GM12878 (cell line): ENCODE results near the gene TMEM198. TPM values are rescaled to one million over a fixed set of nuclear protein-coding genes. Genes with fewer than 3 reads are reported as not detected.

Experiments
- ATAC-seq: fragments of 200-7000 bp; cut with Tn5 transposase; 3 replicates; pipeline ENCODE4 v1.9.1; 2020; ENCODE audit warnings: mild to moderate bottlenecking, moderate library complexity
- BruUV-seq: library from RNA; stranded (reverse); fragments of 400-500 nt; replicated peaks from 2 replicates; lab custom pipeline; 2021; lab: Mats Ljungman, UMichigan
- CTCF ChIA-PET: fragments of 300-600 bp; sonication (Branson Sonifier 250); formaldehyde crosslinking; extraction: SDS; loops from one replicate; lab custom pipeline; 2021; ENCODE audit warnings: inconsistent platforms; lab: Yijun Ruan, JAX
- POLR2A ChIA-PET: fragments of 350-600 bp; formaldehyde crosslinking; extraction: SDS; loops from one replicate; lab custom pipeline; 2021; ENCODE audit warnings: inconsistent platforms; lab: Charles Lee
- RAD21 ChIA-PET: fragments of 300-600 bp; sonication (Branson Sonifier 250); formaldehyde crosslinking; loops from one replicate; lab custom pipeline; 2023; ENCODE audit warnings: antibody characterized with exemption; ENCODE audit not compliant: unreplicated experiment; lab: Charles Lee
- SMC1A ChIA-PET: fragments of 300-600 bp; sonication (Branson Sonifier 250); formaldehyde crosslinking; loops from one replicate; lab custom pipeline; 2023; ENCODE audit not compliant: unreplicated experiment, uncharacterized antibody; lab: Charles Lee
- DNase-seq: peaks from one replicate; pipeline ENCODE4 v3.0.0-alpha.2; 2011; ENCODE audit warnings: low read depth, low spot score
- FAIRE-seq: peaks from 3 replicates; lab custom pipeline; 2011; peaks lifted over from hg19 to GRCh38; lab: Jason Lieb, UNC
- H2AFZ ChIP-seq: 2 replicates; pipeline ENCODE4 v1.6.0; 2011; ENCODE audit warnings: low read depth, low read length, control low read depth; ENCODE audit not compliant: control insufficient read depth
- H3K27ac ChIP-seq: 2 replicates; pipeline ENCODE4 v1.5.1; 2011; ENCODE audit warnings: control low read depth; ENCODE audit not compliant: control insufficient read depth, insufficient read depth
- H3K27me3 ChIP-seq, 2 experiments: replicated peaks in 1 of 2; 2 replicates each; pipeline versions ENCODE4 v1.6.0 to v1.6.1; 2011; ENCODE audit warnings: low read length in 1 of 2; ENCODE audit not compliant: control insufficient read depth in 2 of 2, insufficient read depth in 2 of 2
- H3K36me3 ChIP-seq, 2 experiments: 2 replicates each; pipeline ENCODE4 v1.5.1; 2011; ENCODE audit warnings: low read length in 1 of 2; ENCODE audit not compliant: control insufficient read depth in 2 of 2, insufficient read depth in 2 of 2
- H3K4me1 ChIP-seq: 2 replicates; pipeline ENCODE4 v1.6.1; 2011; ENCODE audit warnings: mild to moderate bottlenecking, low read length, moderate library complexity, mixed read lengths; ENCODE audit not compliant: control insufficient read depth, insufficient read depth
- H3K4me2 ChIP-seq: 2 replicates; pipeline ENCODE4 v1.6.0; 2011; ENCODE audit warnings: control low read depth; ENCODE audit not compliant: control insufficient read depth, insufficient read depth
- H3K4me3 ChIP-seq: fragments of 200-600 bp; sonication (generic); 2 replicates; pipeline ENCODE4 v1.5.1; 2016
- H3K79me2 ChIP-seq: 2 replicates; pipeline ENCODE4 v1.6.0; 2011; ENCODE audit warnings: low read length; ENCODE audit not compliant: control insufficient read depth, insufficient read depth
- H3K9ac ChIP-seq: 2 replicates; pipeline ENCODE4 v1.8.0; 2011; ENCODE audit warnings: low read length, control low read depth, mixed read lengths; ENCODE audit not compliant: control insufficient read depth, insufficient read depth
- H3K9me3 ChIP-seq: replicated peaks from 3 replicates; pipeline ENCODE4 v1.5.1; 2011; ENCODE audit warnings: mild to moderate bottlenecking, low read length; ENCODE audit not compliant: control insufficient read depth, insufficient read depth
- H4K20me1 ChIP-seq: 2 replicates; pipeline ENCODE4 v1.6.0; 2011; ENCODE audit not compliant: control insufficient read depth, insufficient read depth
- CREM ChIP-seq: IDR thresholded peaks from 2 replicates; pipeline ENCODE4 v1.6.1; 2014; ENCODE audit warnings: antibody characterized with exemption, low read depth
- EZH2 ChIP-seq: IDR thresholded peaks from 2 replicates; pipeline ENCODE4 v1.6.1; 2012; ENCODE audit warnings: low read depth, mild to moderate bottlenecking, control low read depth, inconsistent platforms, low read length, borderline replicate concordance; ENCODE audit not compliant: control insufficient read depth
- KAT2A ChIP-seq: conservative IDR thresholded peaks from 2 replicates; pipeline ENCODE4 v1.6.1; 2011; ENCODE audit warnings: low read depth, low read length; ENCODE audit not compliant: control insufficient read depth
- KLF5 ChIP-seq: fragments of 450-650 bp; IDR thresholded peaks from 2 replicates; pipeline ENCODE4 v1.6.1; 2014; ENCODE audit warnings: mild to moderate bottlenecking; ENCODE audit not compliant: partially characterized antibody
- MTA3 ChIP-seq: IDR thresholded peaks from 2 replicates; pipeline ENCODE4 v1.6.1; 2012; ENCODE audit warnings: low read length, inconsistent platforms, borderline replicate concordance
- NFXL1 ChIP-seq: fragments of 450-650 bp; IDR thresholded peaks from 2 replicates; pipeline ENCODE4 v1.6.1; 2017; ENCODE audit warnings: antibody characterized with exemption, mild to moderate bottlenecking, borderline replicate concordance
- NR2F1 ChIP-seq: fragments of 450-650 bp; conservative IDR thresholded peaks from 2 replicates; pipeline ENCODE4 v1.6.1; 2017; ENCODE audit warnings: mild to moderate bottlenecking
- REST ChIP-seq: IDR thresholded peaks from 2 replicates; pipeline ENCODE4 v1.6.1; 2012; ENCODE audit warnings: mild to moderate bottlenecking, low read depth, low read length
- SREBF2 ChIP-seq: IDR thresholded peaks from 2 replicates; pipeline ENCODE4 v1.6.1; 2012; ENCODE audit warnings: mild to moderate bottlenecking, low read length
- STAT3 ChIP-seq: IDR thresholded peaks from 2 replicates; pipeline ENCODE4 v1.6.1; 2011; ENCODE audit warnings: low read depth, low read length, improper control_type of control experiment
- ZNF207 ChIP-seq: fragments of 450-650 bp; IDR thresholded peaks from 2 replicates; pipeline ENCODE4 v1.6.1; 2014; ENCODE audit warnings: antibody characterized with exemption, mild to moderate bottlenecking, borderline replicate concordance
- WGBS: methylation state at CpG from one replicate; pipeline ENCODE4 v1.1.6; 2016; ENCODE audit warnings: low lambda C conversion rate; ENCODE audit not compliant: insufficient replicate concordance, insufficient coverage; ENCODE audit errors: missing lambda C conversion rate; 5-methylcytosine and 5-hydroxymethylcytosine counted together
- in situ Hi-C: fragments of 300-500 bp; cut with MboI; formaldehyde crosslinking; loops from 9 replicates; pipeline ENCODE4 v1.14.3; 2018; ENCODE audit warnings: mixed read lengths
- intact Hi-C: fragments of 100-400 bp; cut with micrococcal nuclease; formaldehyde crosslinking; loops from one replicate; pipeline ENCODE4 v1.14.2; 2022; ENCODE audit not compliant: unreplicated experiment
- polyA plus RNA-seq, 11 experiments: library from polyadenylated mRNA; depleted of rRNA in 4 of 11; unstranded in 6 of 11; stranded (reverse) in 5 of 11; fragments of >200 nt; fragmentation: Nextera tagmentation in 4 of 11; fragmentation: Illumina TruSeq in 1 of 11; extraction: Ambion mirVana in 4 of 11; extraction: Trizol in 1 of 11; gene quantifications; 1 replicate in 1 of 11; 2 replicates in 10 of 11; pipeline versions ENCODE4 v1.2.1 to v1.2.3, GENCODE V29; 2011 to 2016; ENCODE audit warnings: inconsistent platforms in 2 of 11, missing spikeins in 2 of 11, low read depth in 1 of 11
- total RNA-seq, 4 experiments: library from RNA; depleted of rRNA in 3 of 4; stranded (reverse); fragments of >200 nt in 3 of 4; fragmentation: Illumina TruSeq in 1 of 4; extraction: Trizol in 1 of 4; gene quantifications; 2 replicates each; pipeline versions ENCODE4 v1.2.1 to v1.2.3, GENCODE V29; 2013 to 2021

Gene TMEM198
- total and polyA plus RNA-seq, 10 of the 15 experiments (the other 5 are each of a cell fraction or from before 2014, with no cell fraction given): 0.16 to 1.2 (median 0.65) TPM; not detected in 2

- RAD21 ChIA-PET: no interaction called here
- Histone ChIP-seq H3K27me3 (no peaks in the 10 kb centered on the region; a peak in 2 of 4 replicates), H3K4me1 (no peaks in the 10 kb centered on the region; the same call in 1 of the 2 replicates), H3K9ac (no peak overlapping the region), H3K4me2 (no peak overlapping the region), H3K9me3 (no peaks in the 10 kb centered on the region; the same call in 2 of the 3 replicates), H3K4me3 (no peak overlapping the region), H2AFZ (no peak overlapping the region), H3K79me2 (no peaks in the 10 kb centered on the region), H4K20me1 (no peaks in the 10 kb centered on the region), H3K27ac (no peak overlapping the region), H3K36me3 (no peaks in the 10 kb centered on the region)
- TF ChIP-seq EZH2 (no peak), KLF5 (no peak)
- ATAC-seq (no peak), FAIRE-seq (no peak), DNase-seq (no peak)
- BruUV-seq: no TSS peak
- in situ Hi-C loops (no loop called here), intact Hi-C loops (no loop called here)
- WGBS: 39% methylated on average over 20 of the region's 21 CpGs
- SMC1A ChIA-PET: interaction anchor here (0.7 kb wide), 1 partner anchor 296 kb away, joined by 3 read pairs; no protein-coding TSS in a partner anchor
- POLR2A ChIA-PET: no interaction called here
- CTCF ChIA-PET: interaction anchor here (1.5 kb wide), 1 partner anchor 16 kb away, joined by 3 read pairs; no protein-coding TSS in a partner anchor
These were observed 13.5 kb downstream of the TMEM198 start for GRCh38 chr2:219557320-219557719.

- Histone ChIP-seq H3K9ac (no peak overlapping the region), H3K36me3 (no peaks in the 10 kb centered on the region), H3K79me2 (no peaks in the 10 kb centered on the region), H4K20me1 (no peaks in the 10 kb centered on the region), H3K9me3 (no peaks in the 10 kb centered on the region), H3K27me3 (no peaks in the 10 kb centered on the region; a peak in 2 of 4 replicates), H2AFZ (no peak overlapping the region), H3K4me1 (no peaks in the 10 kb centered on the region), H3K27ac (no peak overlapping the region), H3K4me2 (no peak overlapping the region), H3K4me3 (no peak overlapping the region)
- CTCF ChIA-PET: interaction anchor here (1.5 kb wide), 1 partner anchor 17 kb away, joined by 3 read pairs; no protein-coding TSS in a partner anchor
- BruUV-seq: no TSS peak
- in situ Hi-C loops (no loop called here), intact Hi-C loops (no loop called here)
- no peak for FAIRE-seq
- 32% methylated on average over 25 of the region's 25 CpGs for WGBS
- RAD21 ChIA-PET: no interaction called here
- SMC1A ChIA-PET: interaction anchor here (0.7 kb wide), 1 partner anchor 297 kb away, joined by 3 read pairs; no protein-coding TSS in a partner anchor
- no peak for DNase-seq
- POLR2A ChIA-PET: no interaction called here
- ATAC-seq: no peak
- no peak for TF ChIP-seq CREM
- no peak for TF ChIP-seq KAT2A
- no peak for TF ChIP-seq NFXL1
- TF ChIP-seq SREBF2: no peak
- TF ChIP-seq MTA3: no peak
- TF ChIP-seq STAT3: no peak
- TF ChIP-seq ZNF207: no peak
- no peak for TF ChIP-seq REST
- TF ChIP-seq NR2F1: no peak
These were observed 14.3 kb downstream of the TMEM198 start for GRCh38 chr2:219557791-219558785.
